Thymus (tissue), 2 donors: ENCODE data around the gene ZNF564. TPM values are rescaled to one million over a fixed set of nuclear protein-coding genes. Genes with fewer than 3 reads are reported as not detected.

ENCODE experiments used
- polyA plus RNA-seq: library from polyadenylated mRNA; stranded (reverse); fragments of 200-250 nt; gene quantifications from one replicate; pipeline ENCODE4 v1.2.3, GENCODE V29; 2013
- total RNA-seq: library from RNA; stranded (reverse); fragments of 120-200 nt; gene quantifications from one replicate; pipeline ENCODE4 v1.2.4, GENCODE V29; 2013
- donor health status: healthy.

ZNF564 gene
- total and polyA plus RNA-seq, 2 donors: 10.3 to 12.3 TPM

Other genes starting within 250 kb of the ZNF564 start
- 6.5 TPM for gene ZNF563, start 217.8 kb downstream of the ZNF564 start, total RNA-seq
- gene ZNF563, start 217.8 kb downstream of the ZNF564 start, polyA plus RNA-seq: 3.3 TPM
- gene ZNF442, start 185.8 kb downstream of the ZNF564 start, total RNA-seq: 3.8 TPM
- gene ZNF442, start 185.8 kb downstream of the ZNF564 start, polyA plus RNA-seq: 1.9 TPM
- 8.0 TPM for gene ZNF799, start 150.2 kb downstream of the ZNF564 start, total RNA-seq
- 7.3 TPM for gene ZNF799, start 150.2 kb downstream of the ZNF564 start, polyA plus RNA-seq
- gene ZNF443, start 110.5 kb downstream of the ZNF564 start, total RNA-seq: 9.5 TPM
- 5.5 TPM for gene ZNF443, start 110.5 kb downstream of the ZNF564 start, polyA plus RNA-seq
- gene ZNF709, start 66.7 kb downstream of the ZNF564 start, total RNA-seq: 5.0 TPM
- gene ZNF709, start 66.7 kb downstream of the ZNF564 start, polyA plus RNA-seq: 2.2 TPM
- 6.0 TPM for gene ZNF490, start 59.3 kb upstream of the ZNF564 start, total RNA-seq
- gene ZNF490, start 59.3 kb upstream of the ZNF564 start, polyA plus RNA-seq: 1.6 TPM
- 8.6 TPM for gene ZNF791, start 59.4 kb upstream of the ZNF564 start, total RNA-seq
- 9.1 TPM for gene ZNF791, start 59.4 kb upstream of the ZNF564 start, polyA plus RNA-seq
- 25.3 TPM for gene MAN2B1, start 115.3 kb upstream of the ZNF564 start, total RNA-seq
- 49.1 TPM for gene MAN2B1, start 115.3 kb upstream of the ZNF564 start, polyA plus RNA-seq
- gene WDR83, start 115.3 kb upstream of the ZNF564 start, total RNA-seq: 13.2 TPM
- 19.6 TPM for gene WDR83, start 115.3 kb upstream of the ZNF564 start, polyA plus RNA-seq
- gene DHPS, start 130.4 kb upstream of the ZNF564 start, total RNA-seq: 97.3 TPM
- 74.3 TPM for gene DHPS, start 130.4 kb upstream of the ZNF564 start, polyA plus RNA-seq
- not detected for gene GNG14, start 136.5 kb upstream of the ZNF564 start, total RNA-seq
- gene GNG14, start 136.5 kb upstream of the ZNF564 start, polyA plus RNA-seq: 0.14 TPM
- 6.2 TPM for gene FBXW9, start 145.1 kb upstream of the ZNF564 start, total RNA-seq
- gene FBXW9, start 145.1 kb upstream of the ZNF564 start, polyA plus RNA-seq: 6.5 TPM
- gene TNPO2, start 172.4 kb upstream of the ZNF564 start, total RNA-seq: 10.9 TPM
- gene TNPO2, start 172.4 kb upstream of the ZNF564 start, polyA plus RNA-seq: 28.3 TPM
- gene TRIR, start 183.2 kb upstream of the ZNF564 start, total RNA-seq: 268 TPM
- 290 TPM for gene TRIR, start 183.2 kb upstream of the ZNF564 start, polyA plus RNA-seq
- 67.2 TPM for gene GET3, start 186.0 kb upstream of the ZNF564 start, total RNA-seq
- gene GET3, start 186.0 kb upstream of the ZNF564 start, polyA plus RNA-seq: 50.0 TPM
- not detected for gene BEST2, start 200.3 kb upstream of the ZNF564 start, total RNA-seq
- gene BEST2, start 200.3 kb upstream of the ZNF564 start, polyA plus RNA-seq: 0.46 TPM
- 8.7 TPM for gene HOOK2, start 224.1 kb upstream of the ZNF564 start, total RNA-seq
- 36.4 TPM for gene HOOK2, start 224.1 kb upstream of the ZNF564 start, polyA plus RNA-seq
- 121 TPM for gene JUNB, start 240.0 kb upstream of the ZNF564 start, total RNA-seq
- gene JUNB, start 240.0 kb upstream of the ZNF564 start, polyA plus RNA-seq: 139 TPM